DOHH2 (cell line): ENCODE results near the gene NAA38.

Experiments used
- EZH2phosphoT487 ChIP-seq: fragments of 200-600 bp; sonication (generic); IDR thresholded peaks from 2 replicates; pipeline ENCODE4 v1.6.1; 2017; ENCODE audit warnings: borderline replicate concordance, mild to moderate bottlenecking, antibody characterized with exemption, low read length, moderate library complexity, mixed read lengths
- TF ChIP-seq, protein P1 (sequence below): fragments of 200-600 bp; sonication (generic); IDR thresholded peaks from one replicate; pipeline ENCODE4 v1.5.1; 2014; ENCODE audit warnings: antibody characterized with exemption, mild to moderate bottlenecking, low read depth, low read length; ENCODE audit not compliant: poor library complexity, severe bottlenecking

DNA sequence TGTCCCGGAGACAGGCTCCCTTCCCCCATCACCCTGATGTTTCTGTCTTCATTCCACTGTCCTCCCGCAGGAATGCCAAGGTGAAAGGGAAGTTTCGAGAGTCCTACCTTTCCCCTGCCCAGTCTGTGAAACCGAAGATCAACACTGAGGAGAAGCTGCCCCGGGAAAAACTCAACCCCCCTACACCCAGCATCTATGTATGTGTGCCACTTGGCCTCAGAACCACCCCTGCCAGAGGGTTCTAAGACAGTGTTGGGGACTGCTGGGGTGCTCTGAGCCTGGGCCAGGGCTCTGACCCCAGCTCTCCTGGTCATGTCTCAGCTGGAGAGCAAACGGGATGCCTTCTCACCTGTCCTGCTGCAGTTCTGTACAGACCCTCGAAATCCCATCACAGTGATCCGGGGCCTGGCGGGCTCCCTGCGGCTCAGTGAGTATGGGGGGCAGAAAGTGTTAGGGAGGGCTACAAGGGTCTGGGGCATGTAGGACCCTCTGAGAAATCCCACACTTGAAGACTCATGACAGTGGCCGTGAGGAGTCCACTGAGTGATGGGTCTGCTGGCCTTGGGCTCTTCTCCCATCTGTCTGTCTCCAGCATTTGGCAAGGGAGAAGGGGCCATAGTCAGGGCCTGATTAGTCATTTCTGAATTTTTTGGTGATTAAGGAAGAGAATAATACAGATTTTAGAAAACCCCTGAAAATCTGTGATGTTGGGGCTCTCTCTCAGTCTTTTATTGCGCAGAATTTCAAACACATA is 7.4 kb downstream of the NAA38 start:
- TF ChIP-seq, protein P1, sequence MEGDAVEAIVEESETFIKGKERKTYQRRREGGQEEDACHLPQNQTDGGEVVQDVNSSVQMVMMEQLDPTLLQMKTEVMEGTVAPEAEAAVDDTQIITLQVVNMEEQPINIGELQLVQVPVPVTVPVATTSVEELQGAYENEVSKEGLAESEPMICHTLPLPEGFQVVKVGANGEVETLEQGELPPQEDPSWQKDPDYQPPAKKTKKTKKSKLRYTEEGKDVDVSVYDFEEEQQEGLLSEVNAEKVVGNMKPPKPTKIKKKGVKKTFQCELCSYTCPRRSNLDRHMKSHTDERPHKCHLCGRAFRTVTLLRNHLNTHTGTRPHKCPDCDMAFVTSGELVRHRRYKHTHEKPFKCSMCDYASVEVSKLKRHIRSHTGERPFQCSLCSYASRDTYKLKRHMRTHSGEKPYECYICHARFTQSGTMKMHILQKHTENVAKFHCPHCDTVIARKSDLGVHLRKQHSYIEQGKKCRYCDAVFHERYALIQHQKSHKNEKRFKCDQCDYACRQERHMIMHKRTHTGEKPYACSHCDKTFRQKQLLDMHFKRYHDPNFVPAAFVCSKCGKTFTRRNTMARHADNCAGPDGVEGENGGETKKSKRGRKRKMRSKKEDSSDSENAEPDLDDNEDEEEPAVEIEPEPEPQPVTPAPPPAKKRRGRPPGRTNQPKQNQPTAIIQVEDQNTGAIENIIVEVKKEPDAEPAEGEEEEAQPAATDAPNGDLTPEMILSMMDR = no peak
- TF ChIP-seq EZH2phosphoT487 = no peak
